Liver (tissue), 9 donors: ENCODE data around the gene SOX6. TPM values are rescaled to one million over a fixed set of nuclear protein-coding genes. Genes with fewer than 3 reads are reported as not detected.

ENCODE experiments used
- DNase-seq: peaks from one replicate; pipeline ENCODE4 v3.0.0-alpha.2; 2017; ENCODE audit warnings: low spot score
- H3K27ac ChIP-seq, 2 donors: one replicate each; pipeline ENCODE4 v1.7.0; 2013; ENCODE audit warnings: inconsistent platforms in 2 of 2, low read length in 2 of 2, control low read depth in 1 of 2, low read depth in 1 of 2, mild to moderate bottlenecking in 1 of 2
- H3K27me3 ChIP-seq, 4 donors: one replicate each; pipeline versions ENCODE4 v1.6.1 to v1.7.0; 2013; ENCODE audit warnings: low read length in 3 of 4, inconsistent platforms in 1 of 4, mild to moderate bottlenecking in 1 of 4, moderate library complexity in 1 of 4; ENCODE audit not compliant: control insufficient read depth in 4 of 4, insufficient read depth in 4 of 4
- H3K36me3 ChIP-seq, 4 donors: one replicate each; pipeline versions ENCODE4 v1.6.1 to v1.7.0; 2013; ENCODE audit warnings: low read length in 3 of 4, mild to moderate bottlenecking in 3 of 4, low read depth in 1 of 4, moderate library complexity in 1 of 4; ENCODE audit not compliant: control insufficient read depth in 4 of 4, insufficient read depth in 3 of 4
- H3K4me1 ChIP-seq, 4 donors: one replicate each; pipeline versions ENCODE4 v1.6.1 to v1.7.0; 2013; ENCODE audit warnings: low read length in 3 of 4, mild to moderate bottlenecking in 3 of 4, moderate library complexity in 1 of 4; ENCODE audit not compliant: control insufficient read depth in 4 of 4, insufficient read depth in 4 of 4
- H3K4me3 ChIP-seq, 3 donors: one replicate each; pipeline versions ENCODE4 v1.6.1 to v1.7.0; 2013; ENCODE audit warnings: low read length in 3 of 3, control low read depth in 1 of 3, low read depth in 1 of 3, mild to moderate bottlenecking in 1 of 3
- H3K9ac ChIP-seq, 2 donors: one replicate each; pipeline ENCODE4 v1.7.0; 2013; ENCODE audit warnings: low read length in 2 of 2, mild to moderate bottlenecking in 2 of 2, moderate library complexity in 2 of 2, control low read depth in 1 of 2, low read depth in 1 of 2
- H3K9me3 ChIP-seq, 4 donors: one replicate each; pipeline versions ENCODE4 v1.6.1 to v1.7.0; 2013; ENCODE audit warnings: low read length in 3 of 4; ENCODE audit not compliant: control insufficient read depth in 4 of 4
- EGR1 ChIP-seq, 2 donors: IDR thresholded peaks; 2 replicates each; pipeline ENCODE4 v1.6.1; 2016 to 2018; ENCODE audit warnings: antibody characterized with exemption in 2 of 2, low read depth in 2 of 2
- FOXA1 ChIP-seq: IDR thresholded peaks from 2 replicates; pipeline ENCODE4 v1.6.1; 2016; ENCODE audit warnings: antibody characterized with exemption
- FOXA2 ChIP-seq: IDR thresholded peaks from 2 replicates; pipeline ENCODE4 v1.6.1; 2016; ENCODE audit warnings: antibody characterized with exemption
- GABPA ChIP-seq, 2 donors: IDR thresholded peaks in 1 of 2; conservative IDR thresholded peaks in 1 of 2; 2 replicates each; pipeline ENCODE4 v1.6.1; 2016; ENCODE audit warnings: antibody characterized with exemption in 2 of 2, mild to moderate bottlenecking in 1 of 2, moderate library complexity in 1 of 2
- HNF4A ChIP-seq, 2 donors: conservative IDR thresholded peaks; 2 replicates each; pipeline ENCODE4 v1.6.1; 2016; ENCODE audit warnings: antibody characterized with exemption in 2 of 2, mild to moderate bottlenecking in 2 of 2
- HNF4G ChIP-seq: IDR thresholded peaks from 2 replicates; pipeline ENCODE4 v1.6.1; 2016; ENCODE audit warnings: antibody characterized with exemption
- JUND ChIP-seq, 2 donors: IDR thresholded peaks; 2 replicates each; pipeline ENCODE4 v1.6.1; 2016; ENCODE audit warnings: antibody characterized with exemption in 2 of 2
- MAX ChIP-seq: IDR thresholded peaks from 2 replicates; pipeline ENCODE4 v1.6.1; 2016; ENCODE audit warnings: antibody characterized with exemption
- NR2F2 ChIP-seq: IDR thresholded peaks from 2 replicates; pipeline ENCODE4 v1.6.1; 2016; ENCODE audit warnings: antibody characterized with exemption
- RAD21 ChIP-seq, 2 donors: IDR thresholded peaks; 2 replicates each; pipeline ENCODE4 v1.6.1; 2016; ENCODE audit warnings: antibody characterized with exemption in 2 of 2, mild to moderate bottlenecking in 2 of 2
- RXRA ChIP-seq, 2 donors: IDR thresholded peaks; 2 replicates each; pipeline ENCODE4 v1.6.1; 2017 to 2018; ENCODE audit warnings: antibody characterized with exemption in 2 of 2, mild to moderate bottlenecking in 1 of 2
- TAF1 ChIP-seq: conservative IDR thresholded peaks from 2 replicates; pipeline ENCODE4 v1.6.1; 2016; ENCODE audit warnings: antibody characterized with exemption, mild to moderate bottlenecking
- YY1 ChIP-seq: IDR thresholded peaks from 2 replicates; pipeline ENCODE4 v1.6.1; 2016; ENCODE audit warnings: antibody characterized with exemption, mild to moderate bottlenecking
- WGBS: extraction: QIAGEN DNeasy Blood & Tissue Kit; methylation state at CpG from one replicate; pipeline ENCODE4 v1.1.7; 2013; 5-methylcytosine and 5-hydroxymethylcytosine counted together
- polyA plus RNA-seq, 2 donors: library from polyadenylated mRNA; stranded (reverse) in 1 of 2; unstranded in 1 of 2; fragments of 200-250 nt in 1 of 2; fragments of >200 nt in 1 of 2; fragmentation: Nextera tagmentation in 1 of 2; extraction: Ambion mirVana in 1 of 2; gene quantifications; one replicate each; pipeline versions ENCODE4 v1.2.1 to v1.2.3, GENCODE V29; 2013 to 2015
- total RNA-seq, 2 donors: library from RNA; depleted of rRNA; stranded (reverse); fragments of >200 nt; gene quantifications; one replicate each; pipeline ENCODE4 v1.2.3, GENCODE V29; 2014
- TF ChIP-seq, protein P1 (sequence below): IDR thresholded peaks from 2 replicates; pipeline ENCODE4 v1.6.1; 2016; ENCODE audit warnings: antibody characterized with exemption, mild to moderate bottlenecking
- TF ChIP-seq, protein P2 (sequence below): IDR thresholded peaks from 2 replicates; pipeline ENCODE4 v1.6.1; 2016; ENCODE audit warnings: antibody characterized with exemption
- TF ChIP-seq, protein P3 (sequence below): fragments of 150-350 bp; IDR thresholded peaks from 2 replicates; pipeline ENCODE4 v1.5.1; 2017; ENCODE audit warnings: improper control_type of control experiment, low read depth, low read length; ENCODE audit not compliant: missing input control
- TF ChIP-seq, protein P4 (sequence below): IDR thresholded peaks from 2 replicates; pipeline ENCODE4 v1.6.1; 2016; ENCODE audit warnings: antibody characterized with exemption
- donor health status: healthy.
- donor health status: healthy.
- donor health status: healthy.
- donor health status: healthy.
- donor health status: healthy.

The SOX6 gene
- total and polyA plus RNA-seq, 4 donors, result 2.4 to 111 (median 14.8) TPM

DNA sequence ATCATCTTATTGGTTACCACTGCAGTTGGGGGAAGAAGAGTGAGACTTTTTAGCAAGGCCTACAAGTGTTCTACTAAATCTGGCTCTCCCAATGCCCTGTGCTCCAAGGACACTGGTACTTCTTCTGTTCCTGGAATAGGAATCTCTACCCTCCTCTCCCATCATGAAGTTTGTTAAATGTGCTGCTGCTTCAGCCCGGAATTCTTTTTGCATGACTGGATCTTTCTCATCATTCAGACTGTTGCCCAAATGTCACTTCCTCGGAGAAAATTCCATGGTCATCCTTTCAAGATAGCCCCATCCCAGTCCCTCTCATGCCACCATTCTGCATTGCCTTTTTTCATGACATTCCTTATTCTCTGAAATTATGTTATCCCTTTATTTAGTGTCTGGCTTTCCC, 400.8 kb downstream of the SOX6 start:
- H3K9me3 ChIP-seq, result no peaks in the 10 kb centered on the region
- no peak overlapping the region for H3K27ac ChIP-seq
- WGBS, result 92% methylated on average over 2 of the region's 2 CpGs
- no peak overlapping the region for H3K9ac ChIP-seq
- H3K4me1 ChIP-seq, result no peaks in the 10 kb centered on the region
- no peaks in the 10 kb centered on the region for H3K27me3 ChIP-seq
- TF ChIP-seq RXRA (IDR thresholded peaks at IDR 0.05) (no peak), RAD21 (IDR thresholded peaks at IDR 0.05) (no peak), HNF4A (conservative IDR thresholded peaks at IDR 0.05) (no peak), NR2F2 (no peak), EGR1 (IDR thresholded peaks at IDR 0.05; ENCODE audit: low read depth in 2 of 2) (no peak), TAF1 (no peak), JUND (IDR thresholded peaks at IDR 0.05) (no peak), HNF4G (no peak), YY1 (no peak), FOXA1 (no peak), FOXA2 (no peak), MAX (no peak), GABPA (IDR thresholded peaks at IDR 0.05 in 1 of 2, conservative IDR thresholded peaks at IDR 0.05 in 1 of 2) (no peak)
- TF ChIP-seq, protein P1, sequence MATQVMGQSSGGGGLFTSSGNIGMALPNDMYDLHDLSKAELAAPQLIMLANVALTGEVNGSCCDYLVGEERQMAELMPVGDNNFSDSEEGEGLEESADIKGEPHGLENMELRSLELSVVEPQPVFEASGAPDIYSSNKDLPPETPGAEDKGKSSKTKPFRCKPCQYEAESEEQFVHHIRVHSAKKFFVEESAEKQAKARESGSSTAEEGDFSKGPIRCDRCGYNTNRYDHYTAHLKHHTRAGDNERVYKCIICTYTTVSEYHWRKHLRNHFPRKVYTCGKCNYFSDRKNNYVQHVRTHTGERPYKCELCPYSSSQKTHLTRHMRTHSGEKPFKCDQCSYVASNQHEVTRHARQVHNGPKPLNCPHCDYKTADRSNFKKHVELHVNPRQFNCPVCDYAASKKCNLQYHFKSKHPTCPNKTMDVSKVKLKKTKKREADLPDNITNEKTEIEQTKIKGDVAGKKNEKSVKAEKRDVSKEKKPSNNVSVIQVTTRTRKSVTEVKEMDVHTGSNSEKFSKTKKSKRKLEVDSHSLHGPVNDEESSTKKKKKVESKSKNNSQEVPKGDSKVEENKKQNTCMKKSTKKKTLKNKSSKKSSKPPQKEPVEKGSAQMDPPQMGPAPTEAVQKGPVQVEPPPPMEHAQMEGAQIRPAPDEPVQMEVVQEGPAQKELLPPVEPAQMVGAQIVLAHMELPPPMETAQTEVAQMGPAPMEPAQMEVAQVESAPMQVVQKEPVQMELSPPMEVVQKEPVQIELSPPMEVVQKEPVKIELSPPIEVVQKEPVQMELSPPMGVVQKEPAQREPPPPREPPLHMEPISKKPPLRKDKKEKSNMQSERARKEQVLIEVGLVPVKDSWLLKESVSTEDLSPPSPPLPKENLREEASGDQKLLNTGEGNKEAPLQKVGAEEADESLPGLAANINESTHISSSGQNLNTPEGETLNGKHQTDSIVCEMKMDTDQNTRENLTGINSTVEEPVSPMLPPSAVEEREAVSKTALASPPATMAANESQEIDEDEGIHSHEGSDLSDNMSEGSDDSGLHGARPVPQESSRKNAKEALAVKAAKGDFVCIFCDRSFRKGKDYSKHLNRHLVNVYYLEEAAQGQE, result no peak
- TF ChIP-seq, protein P2, sequence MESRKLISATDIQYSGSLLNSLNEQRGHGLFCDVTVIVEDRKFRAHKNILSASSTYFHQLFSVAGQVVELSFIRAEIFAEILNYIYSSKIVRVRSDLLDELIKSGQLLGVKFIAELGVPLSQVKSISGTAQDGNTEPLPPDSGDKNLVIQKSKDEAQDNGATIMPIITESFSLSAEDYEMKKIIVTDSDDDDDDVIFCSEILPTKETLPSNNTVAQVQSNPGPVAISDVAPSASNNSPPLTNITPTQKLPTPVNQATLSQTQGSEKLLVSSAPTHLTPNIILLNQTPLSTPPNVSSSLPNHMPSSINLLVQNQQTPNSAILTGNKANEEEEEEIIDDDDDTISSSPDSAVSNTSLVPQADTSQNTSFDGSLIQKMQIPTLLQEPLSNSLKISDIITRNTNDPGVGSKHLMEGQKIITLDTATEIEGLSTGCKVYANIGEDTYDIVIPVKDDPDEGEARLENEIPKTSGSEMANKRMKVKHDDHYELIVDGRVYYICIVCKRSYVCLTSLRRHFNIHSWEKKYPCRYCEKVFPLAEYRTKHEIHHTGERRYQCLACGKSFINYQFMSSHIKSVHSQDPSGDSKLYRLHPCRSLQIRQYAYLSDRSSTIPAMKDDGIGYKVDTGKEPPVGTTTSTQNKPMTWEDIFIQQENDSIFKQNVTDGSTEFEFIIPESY, result no peak
- TF ChIP-seq, protein P3, sequence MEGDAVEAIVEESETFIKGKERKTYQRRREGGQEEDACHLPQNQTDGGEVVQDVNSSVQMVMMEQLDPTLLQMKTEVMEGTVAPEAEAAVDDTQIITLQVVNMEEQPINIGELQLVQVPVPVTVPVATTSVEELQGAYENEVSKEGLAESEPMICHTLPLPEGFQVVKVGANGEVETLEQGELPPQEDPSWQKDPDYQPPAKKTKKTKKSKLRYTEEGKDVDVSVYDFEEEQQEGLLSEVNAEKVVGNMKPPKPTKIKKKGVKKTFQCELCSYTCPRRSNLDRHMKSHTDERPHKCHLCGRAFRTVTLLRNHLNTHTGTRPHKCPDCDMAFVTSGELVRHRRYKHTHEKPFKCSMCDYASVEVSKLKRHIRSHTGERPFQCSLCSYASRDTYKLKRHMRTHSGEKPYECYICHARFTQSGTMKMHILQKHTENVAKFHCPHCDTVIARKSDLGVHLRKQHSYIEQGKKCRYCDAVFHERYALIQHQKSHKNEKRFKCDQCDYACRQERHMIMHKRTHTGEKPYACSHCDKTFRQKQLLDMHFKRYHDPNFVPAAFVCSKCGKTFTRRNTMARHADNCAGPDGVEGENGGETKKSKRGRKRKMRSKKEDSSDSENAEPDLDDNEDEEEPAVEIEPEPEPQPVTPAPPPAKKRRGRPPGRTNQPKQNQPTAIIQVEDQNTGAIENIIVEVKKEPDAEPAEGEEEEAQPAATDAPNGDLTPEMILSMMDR, result no peak
- TF ChIP-seq, protein P4, sequence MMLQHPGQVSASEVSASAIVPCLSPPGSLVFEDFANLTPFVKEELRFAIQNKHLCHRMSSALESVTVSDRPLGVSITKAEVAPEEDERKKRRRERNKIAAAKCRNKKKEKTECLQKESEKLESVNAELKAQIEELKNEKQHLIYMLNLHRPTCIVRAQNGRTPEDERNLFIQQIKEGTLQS, result no peak
- DNase-seq, result no peak
- H3K4me3 ChIP-seq, result no peak overlapping the region
- no peaks in the 10 kb centered on the region for H3K36me3 ChIP-seq
